Measurements from ENCODE around the gene NPVF. TPM values are rescaled to one million over a fixed set of nuclear protein-coding genes. Genes with fewer than 3 reads are reported as not detected.

Gene NPVF
- total and polyA plus RNA-seq, 4 donors, result not detected

Small RNA genes within 50 kb of the gene (small RNA-seq; reads per million reads assigned to genes)
- gene RF00012, result not detected

Other genes starting within 250 kb of the NPVF start
- gene OSBPL3, start 248.3 kb downstream of the NPVF start, total RNA-seq, result 1 to 10 TPM; 1.1 to 3.0 TPM
- 1 to 10 TPM in 1 of 2 donors, under 1 TPM in 1; 0.28 to 1.2 TPM for gene OSBPL3, start 248.3 kb downstream of the NPVF start, polyA plus RNA-seq
- gene CYCS, start 103.2 kb downstream of the NPVF start, total RNA-seq, result 10 to 100 TPM; 23.1 to 24.3 TPM
- gene CYCS, start 103.2 kb downstream of the NPVF start, polyA plus RNA-seq, result 10 to 100 TPM; 60.6 to 74.3 TPM

Data from liver (tissue), 5 donors.